Endothelial cell of umbilical vein (primary cell): ENCODE data around the gene SGCD. TPM values are rescaled to one million over a fixed set of nuclear protein-coding genes. Genes with fewer than 3 reads are reported as not detected.

Source experiments
- BruUV-seq: library from RNA; stranded (reverse); fragments of 400-500 nt; replicated peaks from 2 replicates; lab custom pipeline; 2021; lab: Mats Ljungman, UMichigan
- CTCF ChIA-PET: fragments of 300-600, 350-600 bp; sonication (Branson Sonifier 250); formaldehyde crosslinking; loops from one replicate; lab custom pipeline; 2021; ENCODE audit warnings: antibody characterized with exemption, inconsistent platforms; lab: Charles Lee
- POLR2A ChIA-PET: fragments of 300-600, 350-600 bp; sonication (Branson Sonifier 250); formaldehyde crosslinking; loops from one replicate; lab custom pipeline; 2021; ENCODE audit warnings: antibody characterized with exemption, inconsistent platforms; lab: Charles Lee
- DNase-seq: peaks from one replicate; pipeline ENCODE4 v3.0.0-alpha.2; 2011; ENCODE audit warnings: low read depth, low spot score
- FAIRE-seq: peaks from 2 replicates; lab custom pipeline; 2011; peaks lifted over from hg19 to GRCh38; lab: Jason Lieb, UNC
- H2AFZ ChIP-seq: 2 replicates; pipeline ENCODE4 v1.6.0; 2012; ENCODE audit warnings: low read depth, low read length, control low read depth, inconsistent platforms
- H3K27ac ChIP-seq: 2 replicates; pipeline ENCODE4 v1.5.1; 2011; ENCODE audit warnings: low read depth, mild to moderate bottlenecking, control low read depth, low read length, moderate library complexity; ENCODE audit not compliant: insufficient read depth
- H3K27me3 ChIP-seq, 2 experiments: 2 replicates each; pipeline versions ENCODE4 v1.6.0 to v1.6.1; 2011; ENCODE audit warnings: low read length in 2 of 2, mixed read lengths in 1 of 2; ENCODE audit not compliant: control insufficient read depth in 2 of 2, insufficient read depth in 2 of 2
- H3K36me3 ChIP-seq, 2 experiments: 2 replicates in 1 of 2; 3 replicates in 1 of 2; pipeline ENCODE4 v1.5.1; 2011; ENCODE audit warnings: low read length in 2 of 2, mild to moderate bottlenecking in 1 of 2, moderate library complexity in 1 of 2; ENCODE audit not compliant: control insufficient read depth in 2 of 2, insufficient read depth in 2 of 2; ENCODE audit errors: extremely low read depth in 1 of 2
- H3K4me1 ChIP-seq: 3 replicates; pipeline ENCODE4 v1.5.1; 2011; ENCODE audit warnings: mild to moderate bottlenecking, low read length; ENCODE audit not compliant: control insufficient read depth, insufficient read depth; ENCODE audit errors: extremely low read depth
- H3K4me2 ChIP-seq: 2 replicates; pipeline ENCODE4 v1.6.1; 2011; ENCODE audit warnings: low read length, control low read depth, mixed read lengths; ENCODE audit not compliant: insufficient read depth
- H3K4me3 ChIP-seq, 3 experiments: fragments of 200-600 bp in 1 of 3; sonication (generic), shearing (Covaris generic) in 1 of 3; replicated peaks in 1 of 3; 2 replicates each; pipeline ENCODE4 v1.5.1; 2011 to 2016; ENCODE audit warnings: control low read depth in 3 of 3, low read length in 3 of 3, mild to moderate bottlenecking in 2 of 3, inconsistent platforms in 1 of 3, low read depth in 1 of 3, moderate library complexity in 1 of 3; ENCODE audit not compliant: insufficient read depth in 1 of 3
- H3K79me2 ChIP-seq: 2 replicates; pipeline ENCODE4 v1.6.0; 2012; ENCODE audit warnings: low read length, inconsistent platforms; ENCODE audit not compliant: control insufficient read depth, insufficient read depth
- H3K9ac ChIP-seq: replicated peaks from 2 replicates; pipeline ENCODE3; 2011; ENCODE audit warnings: low read length, control low read depth; ENCODE audit not compliant: insufficient read depth; ENCODE audit errors: extremely low read depth
- H3K9me1 ChIP-seq: replicated peaks from 3 replicates; pipeline ENCODE4 v1.6.0; 2011; ENCODE audit warnings: mild to moderate bottlenecking, low read length; ENCODE audit not compliant: control insufficient read depth, insufficient read depth; ENCODE audit errors: extremely low read depth
- H3K9me3 ChIP-seq: replicated peaks from 2 replicates; pipeline ENCODE4 v1.5.1; 2012; ENCODE audit warnings: low read length, inconsistent platforms; ENCODE audit not compliant: control insufficient read depth, insufficient read depth
- H4K20me1 ChIP-seq: replicated peaks from 2 replicates; pipeline ENCODE3; 2011; ENCODE audit warnings: mild to moderate bottlenecking, low read length; ENCODE audit not compliant: control insufficient read depth, insufficient read depth; ENCODE audit errors: extremely low read depth
- CTCF ChIP-seq, 2 donors: IDR thresholded peaks; 1 replicate in 1 of 2; 2 replicates in 1 of 2; pipeline ENCODE4 v1.5.1; 2011; ENCODE audit warnings: low read length in 2 of 2, mild to moderate bottlenecking in 2 of 2, moderate library complexity in 2 of 2, control low read depth in 1 of 2, inconsistent platforms in 1 of 2, low read depth in 1 of 2; ENCODE audit not compliant: insufficient read depth in 1 of 2; ENCODE audit errors: extremely low read depth in 1 of 2
- EZH2 ChIP-seq: IDR thresholded peaks from 2 replicates; pipeline ENCODE4 v1.6.1; 2012; ENCODE audit warnings: borderline replicate concordance, low read depth, mild to moderate bottlenecking, moderate library complexity, low read length, inconsistent platforms; ENCODE audit not compliant: severe bottlenecking
- FOS ChIP-seq: IDR thresholded peaks from 2 replicates; pipeline ENCODE4 v1.6.1; 2011; ENCODE audit warnings: mild to moderate bottlenecking, low read length, moderate library complexity, borderline replicate concordance; ENCODE audit not compliant: insufficient read depth
- GATA2 ChIP-seq: IDR thresholded peaks from 2 replicates; pipeline ENCODE4 v1.7.0; 2011; ENCODE audit warnings: low read depth, mild to moderate bottlenecking, moderate library complexity, mixed read lengths, low read length; ENCODE audit not compliant: insufficient read length, insufficient read depth
- JUN ChIP-seq: IDR thresholded peaks from 2 replicates; pipeline ENCODE4 v1.6.1; 2011; ENCODE audit warnings: borderline replicate concordance, low read depth; ENCODE audit not compliant: insufficient read length, insufficient read depth
- MAX ChIP-seq: IDR thresholded peaks from 2 replicates; pipeline ENCODE4 v1.6.1; 2011; ENCODE audit not compliant: insufficient read depth, insufficient read length
- MYC ChIP-seq: IDR thresholded peaks from one replicate; pipeline ENCODE4 v1.6.1; 2011; ENCODE audit warnings: mild to moderate bottlenecking, low read depth, low read length
- POLR2A ChIP-seq: IDR thresholded peaks from 2 replicates; pipeline ENCODE4 v1.6.1; 2012; ENCODE audit warnings: low read depth, mild to moderate bottlenecking, control low read depth, low read length
- POLR2AphosphoS5 ChIP-seq: IDR thresholded peaks from 2 replicates; pipeline ENCODE4 v1.6.1; 2012; ENCODE audit warnings: low read depth, mild to moderate bottlenecking, control low read depth, low read length, moderate library complexity; ENCODE audit not compliant: insufficient read depth
- dilution Hi-C: fragments of 300-500 bp; cut with MboI; formaldehyde crosslinking; loops from one replicate; pipeline ENCODE4 v1.15.0; 2019; ENCODE audit warnings: low sequenced_read_pairs; ENCODE audit not compliant: extremely low pct_ligation_motif_present
- intact Hi-C: fragments of 100-400 bp; cut with micrococcal nuclease; formaldehyde crosslinking; loops from one replicate; pipeline ENCODE4 v1.10.0; 2022
- polyA plus RNA-seq, 4 experiments: library from polyadenylated mRNA; depleted of rRNA in 3 of 4; stranded (reverse) in 3 of 4; unstranded in 1 of 4; fragments of >200 nt; gene quantifications; 2 replicates each; pipeline versions ENCODE4 v1.2.1 to v1.2.3, GENCODE V29; 2011 to 2012; ENCODE audit warnings: missing spikeins in 1 of 4
- total RNA-seq: library from RNA; stranded (reverse); gene quantifications from 2 replicates; pipeline ENCODE4 v1.2.3, GENCODE V29; 2021

Gene SGCD
- total and polyA plus RNA-seq, 2 donors (not counting 3 experiments of a cell fraction or from before 2014, with no cell fraction given), result not detected

DNA sequence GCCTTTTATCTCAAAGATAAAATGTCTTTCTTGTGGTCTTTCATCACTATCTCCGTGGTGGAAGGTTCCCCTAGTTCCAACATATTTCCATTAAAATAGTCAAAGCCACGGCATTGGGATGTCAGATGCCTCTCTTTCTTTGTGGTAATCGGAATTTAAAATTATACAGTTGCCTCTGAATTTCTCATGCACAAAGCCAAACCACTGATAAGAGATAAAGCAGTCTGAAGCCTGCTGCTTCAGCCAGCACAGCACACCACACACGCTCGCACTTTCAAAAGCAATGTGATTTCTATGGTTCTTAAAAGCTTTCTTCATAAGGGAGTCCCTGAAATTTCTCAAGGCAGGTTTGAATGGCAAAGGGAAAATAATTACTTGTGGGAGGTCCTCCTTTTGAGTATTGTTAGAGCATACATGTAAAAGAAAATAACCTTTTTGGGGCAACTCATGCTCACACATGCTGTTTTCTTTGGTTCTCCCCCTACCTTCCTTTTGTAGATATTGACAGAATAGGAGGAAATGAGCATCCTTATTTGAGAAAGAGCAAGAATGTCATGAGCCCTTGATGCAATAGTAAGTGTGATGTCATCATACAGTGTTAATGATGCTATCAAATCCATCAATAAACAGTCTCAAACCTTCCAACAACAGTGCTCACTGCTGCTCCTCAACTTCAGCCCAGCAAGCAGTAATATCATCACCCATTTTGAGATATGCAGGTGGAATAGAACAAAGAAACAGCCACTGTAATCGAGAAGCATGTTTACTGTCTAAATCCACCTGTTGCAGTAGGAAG lies 437.4 kb downstream of the SGCD start:
- CTCF ChIA-PET, result no interaction called here
- TF ChIP-seq CTCF (IDR thresholded peaks at IDR 0.05; ENCODE audit: extremely low read depth in 1 of 2, insufficient read depth in 1 of 2, low read depth in 1 of 2, low read length in 2 of 2) (no peak), GATA2 (no peak), EZH2 (no peak), JUN (no peak), MAX (no peak), POLR2AphosphoS5 (no peak), POLR2A (no peak), MYC (no peak), FOS (no peak)
- H4K20me1 ChIP-seq, result no peaks in the 10 kb centered on the region
- no peak overlapping the region for H3K27ac ChIP-seq
- no peaks in the 10 kb centered on the region for H3K27me3 ChIP-seq
- H3K9me1 ChIP-seq, result no peaks in the 10 kb centered on the region
- no peaks in the 10 kb centered on the region for H3K36me3 ChIP-seq
- H3K4me3 ChIP-seq, result no peak overlapping the region
- DNase-seq (no peak), FAIRE-seq (no peak)
- H2AFZ ChIP-seq, result no peak overlapping the region
- no peak overlapping the region for H3K4me2 ChIP-seq
- no peaks in the 10 kb centered on the region for H3K4me1 ChIP-seq
- H3K9me3 ChIP-seq, result peaks cover 2% of the 10 kb centered on the region
- dilution Hi-C loops, result no loop called here
- POLR2A ChIA-PET, result no interaction called here
- BruUV-seq, result no TSS peak
- H3K79me2 ChIP-seq, result no peaks in the 10 kb centered on the region
- intact Hi-C loops, result no loop called here
- no peak overlapping the region for H3K9ac ChIP-seq
